ENCODE measurements around the gene SLC35F6. TPM values are rescaled to one million over a fixed set of nuclear protein-coding genes. Genes with fewer than 3 reads are reported as not detected.

SLC35F6 gene
- total RNA-seq, 4 donors from 2014 or later = 20.2 to 47.3 (median 38.2) TPM

- no peaks in the 10 kb centered on the region for H3K9me3 ChIP-seq
- WGBS, 2 donors (ENCODE audit: low coverage in 1 of 2) = 67 to 81% methylated on average over 3 of the region's 3 CpGs
- no peak for TF ChIP-seq POLR2A (IDR thresholded peaks at IDR 0.05)
- TF ChIP-seq, protein P1, sequence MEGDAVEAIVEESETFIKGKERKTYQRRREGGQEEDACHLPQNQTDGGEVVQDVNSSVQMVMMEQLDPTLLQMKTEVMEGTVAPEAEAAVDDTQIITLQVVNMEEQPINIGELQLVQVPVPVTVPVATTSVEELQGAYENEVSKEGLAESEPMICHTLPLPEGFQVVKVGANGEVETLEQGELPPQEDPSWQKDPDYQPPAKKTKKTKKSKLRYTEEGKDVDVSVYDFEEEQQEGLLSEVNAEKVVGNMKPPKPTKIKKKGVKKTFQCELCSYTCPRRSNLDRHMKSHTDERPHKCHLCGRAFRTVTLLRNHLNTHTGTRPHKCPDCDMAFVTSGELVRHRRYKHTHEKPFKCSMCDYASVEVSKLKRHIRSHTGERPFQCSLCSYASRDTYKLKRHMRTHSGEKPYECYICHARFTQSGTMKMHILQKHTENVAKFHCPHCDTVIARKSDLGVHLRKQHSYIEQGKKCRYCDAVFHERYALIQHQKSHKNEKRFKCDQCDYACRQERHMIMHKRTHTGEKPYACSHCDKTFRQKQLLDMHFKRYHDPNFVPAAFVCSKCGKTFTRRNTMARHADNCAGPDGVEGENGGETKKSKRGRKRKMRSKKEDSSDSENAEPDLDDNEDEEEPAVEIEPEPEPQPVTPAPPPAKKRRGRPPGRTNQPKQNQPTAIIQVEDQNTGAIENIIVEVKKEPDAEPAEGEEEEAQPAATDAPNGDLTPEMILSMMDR (IDR thresholded peaks at IDR 0.05) = no peak
- TF ChIP-seq EP300 (IDR thresholded peaks at IDR 0.05) = no peak
- H3K27ac ChIP-seq = no peak overlapping the region
- no peaks in the 10 kb centered on the region for H3K36me3 ChIP-seq
- no peak for ATAC-seq
- no peak overlapping the region for H3K4me3 ChIP-seq
- H3K4me1 ChIP-seq = peaks cover 0 to 3% (median 0%) of the 10 kb centered on the region in 3 donors
- no peaks in the 10 kb centered on the region for H3K27me3 ChIP-seq
Observed at GRCh38 chr2:26752656-26753055, 11.4 kb upstream of the SLC35F6 start.

DNA sequence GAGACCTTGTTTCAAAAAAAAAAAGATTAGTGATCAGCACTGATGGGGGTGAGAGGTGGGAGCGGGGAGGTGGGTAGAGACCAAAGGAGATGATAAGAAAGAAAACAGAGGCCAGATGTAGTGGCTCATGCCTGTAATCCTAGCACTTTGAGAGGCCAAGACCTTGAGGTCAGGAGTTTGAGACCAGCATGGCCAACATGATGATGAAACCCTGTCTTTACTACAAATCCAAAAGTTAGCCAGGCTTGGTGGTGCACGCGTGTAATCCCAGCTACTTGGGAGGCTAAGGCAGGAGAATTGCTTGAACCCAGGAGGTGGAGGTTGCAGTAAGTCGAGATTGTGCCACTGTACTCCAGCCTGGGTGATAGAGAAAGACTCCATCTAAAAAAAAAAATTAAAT is 9.5 kb upstream of the SLC35F6 start:
- no peak for ATAC-seq
- no peaks in the 10 kb centered on the region for H3K27me3 ChIP-seq
- no peak for TF ChIP-seq POLR2A (IDR thresholded peaks at IDR 0.05)
- TF ChIP-seq, protein P1 (IDR thresholded peaks at IDR 0.05) = no peak
- H3K36me3 ChIP-seq = no peaks in the 10 kb centered on the region
- H3K9me3 ChIP-seq = no peaks in the 10 kb centered on the region
- no peak overlapping the region for H3K27ac ChIP-seq
- H3K4me1 ChIP-seq = peaks cover 0 to 18% (median 6%) of the 10 kb centered on the region in 3 donors
- 86 to 90% methylated on average over 1 to 4 of the region's 4 CpGs for whole genome bisulfite sequencing, 2 donors (ENCODE audit: low coverage in 1 of 2)
- H3K4me3 ChIP-seq = no peak overlapping the region

DNA sequence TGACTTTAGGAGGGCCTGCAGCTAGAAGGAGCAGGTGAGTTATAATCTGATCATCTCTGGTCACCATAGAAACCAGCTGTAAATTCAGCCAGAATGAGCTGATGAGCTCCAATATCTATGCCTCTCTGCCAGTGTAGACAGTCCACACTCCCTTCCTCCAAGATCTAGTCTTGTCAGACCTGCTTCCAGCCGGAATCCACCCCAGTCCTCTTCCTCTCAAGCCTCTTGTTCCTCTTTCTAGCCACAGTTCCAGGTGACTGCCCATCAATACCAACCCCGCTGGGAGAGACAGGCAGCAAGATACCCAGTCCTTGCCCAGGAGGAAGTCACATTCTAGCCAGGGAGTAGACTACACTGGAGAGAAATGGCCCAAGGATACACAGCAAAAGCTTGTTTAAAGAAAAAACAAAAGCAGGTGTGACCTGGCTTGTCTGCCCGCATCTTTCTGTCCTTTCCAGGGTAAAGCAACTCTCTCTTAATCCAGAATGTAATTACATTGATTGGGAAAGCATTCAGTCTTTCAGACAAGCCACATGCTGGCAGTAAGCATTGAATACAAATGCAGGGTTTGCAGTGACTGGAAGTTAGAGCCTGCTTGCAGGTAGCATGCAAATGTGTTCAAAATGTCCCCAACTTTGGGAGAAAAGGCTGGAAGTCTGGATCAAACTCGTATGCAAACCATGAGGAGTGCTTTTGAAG is 9.0 kb upstream of the SLC35F6 start:
- peaks cover 0 to 18% (median 6%) of the 10 kb centered on the region in 3 donors for H3K4me1 ChIP-seq
- no peak for ATAC-seq
- no peaks in the 10 kb centered on the region for H3K9me3 ChIP-seq
- no peak overlapping the region for H3K4me3 ChIP-seq
- no peaks in the 10 kb centered on the region for H3K36me3 ChIP-seq
- 68 to 77% methylated on average over 4 of the region's 4 CpGs for WGBS, 2 donors (ENCODE audit: low coverage in 1 of 2)
- no peak overlapping the region for H3K27ac ChIP-seq
- H3K27me3 ChIP-seq = no peaks in the 10 kb centered on the region
- TF ChIP-seq POLR2AphosphoS5 (IDR thresholded peaks at IDR 0.05) (no peak), POLR2A (IDR thresholded peaks at IDR 0.05) (no peak), EP300 (IDR thresholded peaks at IDR 0.05) (no peak)
- TF ChIP-seq, protein P1 (IDR thresholded peaks at IDR 0.05) = no peak

- Histone ChIP-seq H3K9me3 (no peaks in the 10 kb centered on the region), H3K4me1 (peaks cover 0 to 18% (median 6%) of the 10 kb centered on the region in 3 donors), H3K27ac (no peak overlapping the region), H3K4me3 (no peak overlapping the region), H3K36me3 (no peaks in the 10 kb centered on the region), H3K27me3 (no peaks in the 10 kb centered on the region)
- ATAC-seq = no peak
- 80 to 86% methylated on average over 2 to 5 of the region's 5 CpGs for WGBS, 2 donors (ENCODE audit: low coverage in 1 of 2)
- no peak for TF ChIP-seq POLR2AphosphoS5 (IDR thresholded peaks at IDR 0.05)
- TF ChIP-seq EP300 (IDR thresholded peaks at IDR 0.05) = no peak
- TF ChIP-seq POLR2A (IDR thresholded peaks at IDR 0.05) = no peak
- TF ChIP-seq, protein P1 (IDR thresholded peaks at IDR 0.05) = no peak
Observed at GRCh38 chr2:26756337-26756736, 7.7 kb upstream of the SLC35F6 start.
